Bronchial epithelial cell (primary cell): ENCODE data around the gene GGCT. TPM values are rescaled to one million over a fixed set of nuclear protein-coding genes. Genes with fewer than 3 reads are reported as not detected.
A peak's percentile ranks its signal among the peaks of the same experiment; 100 is the strongest.
"Not testable (repeated sequence)": the region's sequence is repeated elsewhere in the genome, so short reads cannot be mapped to it uniquely, and the experiment has no call there.

Source experiments
- DNase-seq: peaks from one replicate; pipeline ENCODE4 v3.0.0-alpha.2; 2010; ENCODE audit warnings: low read depth
- FAIRE-seq: peaks from 2 replicates; lab custom pipeline; 2011; peaks lifted over from hg19 to GRCh38; lab: Jason Lieb, UNC
- H3K27me3 ChIP-seq: 2 replicates; pipeline ENCODE4 v1.5.1; 2011; ENCODE audit warnings: low read length; ENCODE audit not compliant: control insufficient read depth, insufficient read depth
- H3K36me3 ChIP-seq: 2 replicates; pipeline ENCODE4 v1.5.1; 2011; ENCODE audit warnings: low read length; ENCODE audit not compliant: control insufficient read depth, insufficient read depth
- H3K4me3 ChIP-seq: 2 replicates; pipeline ENCODE4 v1.5.1; 2011; ENCODE audit warnings: mild to moderate bottlenecking, low read depth, low read length, control low read depth
- CTCF ChIP-seq: IDR thresholded peaks from 2 replicates; pipeline ENCODE4 v1.5.1; 2011; ENCODE audit warnings: mild to moderate bottlenecking, moderate library complexity, low read length, control low read depth, inconsistent platforms; ENCODE audit not compliant: insufficient read depth, severe bottlenecking
- total RNA-seq: library from RNA; depleted of rRNA; stranded (reverse); fragments of >200 nt; gene quantifications from 2 replicates; pipeline ENCODE4 v1.2.1, GENCODE V29; 2014

Gene GGCT
- total RNA-seq, 1 donor from 2014 or later = 57.9 TPM

- no peak for DNase-seq
- Histone ChIP-seq H3K27me3 (no peaks in the 10 kb centered on the region), H3K4me3 (no peak overlapping the region), H3K36me3 (no peaks in the 10 kb centered on the region)
- no peak for FAIRE-seq
- TF ChIP-seq CTCF = no peak
Observed at GRCh38 chr7:30514177-30514576, 9.5 kb upstream of the GGCT start.

- DNase-seq = no peak
- no peak for TF ChIP-seq CTCF
- no peaks in the 10 kb centered on the region for H3K36me3 ChIP-seq
- H3K27me3 ChIP-seq = no peaks in the 10 kb centered on the region
- no peak overlapping the region for H3K4me3 ChIP-seq
- no peak for FAIRE-seq
Observed at GRCh38 chr7:30513762-30514161, 9.1 kb upstream of the GGCT start.

GRCh38 chr7:30511973-30512662 is 7.5 kb upstream of the GGCT start:
- FAIRE-seq = no peak
- DNase-seq = no peak
- no peak for TF ChIP-seq CTCF
- Histone ChIP-seq H3K36me3 (no peaks in the 10 kb centered on the region), H3K27me3 (no peaks in the 10 kb centered on the region), H3K4me3 (no peak overlapping the region)

GRCh38 chr7:30511494-30511893 is 6.9 kb upstream of the GGCT start:
- no peak for TF ChIP-seq CTCF
- Histone ChIP-seq H3K36me3 (no peaks in the 10 kb centered on the region), H3K4me3 (no peak overlapping the region), H3K27me3 (no peaks in the 10 kb centered on the region)
- FAIRE-seq (no peak), DNase-seq (no peak)

- Histone ChIP-seq H3K4me3 (no peak overlapping the region), H3K36me3 (no peaks in the 10 kb centered on the region), H3K27me3 (no peaks in the 10 kb centered on the region)
- DNase-seq (peak; percentile 61), FAIRE-seq (no peak)
- TF ChIP-seq CTCF = peak; percentile 53
Observed at GRCh38 chr7:30510124-30511075, 5.8 kb upstream of the GGCT start.

GRCh38 chr7:30509171-30509857 is 4.7 kb upstream of the GGCT start:
- DNase-seq = peak; percentile 62
- not testable (repeated sequence) for H3K4me3 ChIP-seq, H3K36me3 ChIP-seq, H3K27me3 ChIP-seq, FAIRE-seq

- not testable (repeated sequence) for H3K27me3 ChIP-seq, H3K36me3 ChIP-seq, H3K4me3 ChIP-seq, FAIRE-seq, DNase-seq
Observed at GRCh38 chr7:30507346-30507900, 2.8 kb upstream of the GGCT start.
